Endothelial cell of umbilical vein (primary cell): ENCODE results near the gene HCFC1. TPM values are rescaled to one million over a fixed set of nuclear protein-coding genes. Genes with fewer than 3 reads are reported as not detected.
"Not testable (repeated sequence)": the region's sequence is repeated elsewhere in the genome, so short reads cannot be mapped to it uniquely, and the experiment has no call there.

ENCODE experiments used
- BruUV-seq: library from RNA; stranded (reverse); fragments of 400-500 nt; replicated peaks from 2 replicates; lab custom pipeline; 2021; lab: Mats Ljungman, UMichigan
- CTCF ChIA-PET: fragments of 300-600, 350-600 bp; sonication (Branson Sonifier 250); formaldehyde crosslinking; loops from one replicate; lab custom pipeline; 2021; ENCODE audit warnings: antibody characterized with exemption, inconsistent platforms; lab: Charles Lee
- POLR2A ChIA-PET: fragments of 300-600, 350-600 bp; sonication (Branson Sonifier 250); formaldehyde crosslinking; loops from one replicate; lab custom pipeline; 2021; ENCODE audit warnings: antibody characterized with exemption, inconsistent platforms; lab: Charles Lee
- DNase-seq: peaks from one replicate; pipeline ENCODE4 v3.0.0-alpha.2; 2011; ENCODE audit warnings: low read depth, low spot score
- FAIRE-seq: peaks from 2 replicates; lab custom pipeline; 2011; peaks lifted over from hg19 to GRCh38; lab: Jason Lieb, UNC
- H2AFZ ChIP-seq: 2 replicates; pipeline ENCODE4 v1.6.0; 2012; ENCODE audit warnings: low read depth, low read length, control low read depth, inconsistent platforms
- H3K27ac ChIP-seq: 2 replicates; pipeline ENCODE4 v1.5.1; 2011; ENCODE audit warnings: low read depth, mild to moderate bottlenecking, control low read depth, low read length, moderate library complexity; ENCODE audit not compliant: insufficient read depth
- H3K27me3 ChIP-seq, 2 experiments: 2 replicates each; pipeline versions ENCODE4 v1.6.0 to v1.6.1; 2011; ENCODE audit warnings: low read length in 2 of 2, mixed read lengths in 1 of 2; ENCODE audit not compliant: control insufficient read depth in 2 of 2, insufficient read depth in 2 of 2
- H3K36me3 ChIP-seq, 2 experiments: 2 replicates in 1 of 2; 3 replicates in 1 of 2; pipeline ENCODE4 v1.5.1; 2011; ENCODE audit warnings: low read length in 2 of 2, mild to moderate bottlenecking in 1 of 2, moderate library complexity in 1 of 2; ENCODE audit not compliant: control insufficient read depth in 2 of 2, insufficient read depth in 2 of 2; ENCODE audit errors: extremely low read depth in 1 of 2
- H3K4me1 ChIP-seq: 3 replicates; pipeline ENCODE4 v1.5.1; 2011; ENCODE audit warnings: mild to moderate bottlenecking, low read length; ENCODE audit not compliant: control insufficient read depth, insufficient read depth; ENCODE audit errors: extremely low read depth
- H3K4me2 ChIP-seq: 2 replicates; pipeline ENCODE4 v1.6.1; 2011; ENCODE audit warnings: low read length, control low read depth, mixed read lengths; ENCODE audit not compliant: insufficient read depth
- H3K4me3 ChIP-seq, 3 experiments: fragments of 200-600 bp in 1 of 3; sonication (generic), shearing (Covaris generic) in 1 of 3; replicated peaks in 1 of 3; 2 replicates each; pipeline ENCODE4 v1.5.1; 2011 to 2016; ENCODE audit warnings: control low read depth in 3 of 3, low read length in 3 of 3, mild to moderate bottlenecking in 2 of 3, inconsistent platforms in 1 of 3, low read depth in 1 of 3, moderate library complexity in 1 of 3; ENCODE audit not compliant: insufficient read depth in 1 of 3
- H3K79me2 ChIP-seq: 2 replicates; pipeline ENCODE4 v1.6.0; 2012; ENCODE audit warnings: low read length, inconsistent platforms; ENCODE audit not compliant: control insufficient read depth, insufficient read depth
- H3K9ac ChIP-seq: replicated peaks from 2 replicates; pipeline ENCODE3; 2011; ENCODE audit warnings: low read length, control low read depth; ENCODE audit not compliant: insufficient read depth; ENCODE audit errors: extremely low read depth
- H3K9me1 ChIP-seq: replicated peaks from 3 replicates; pipeline ENCODE4 v1.6.0; 2011; ENCODE audit warnings: mild to moderate bottlenecking, low read length; ENCODE audit not compliant: control insufficient read depth, insufficient read depth; ENCODE audit errors: extremely low read depth
- H3K9me3 ChIP-seq: replicated peaks from 2 replicates; pipeline ENCODE4 v1.5.1; 2012; ENCODE audit warnings: low read length, inconsistent platforms; ENCODE audit not compliant: control insufficient read depth, insufficient read depth
- H4K20me1 ChIP-seq: replicated peaks from 2 replicates; pipeline ENCODE3; 2011; ENCODE audit warnings: mild to moderate bottlenecking, low read length; ENCODE audit not compliant: control insufficient read depth, insufficient read depth; ENCODE audit errors: extremely low read depth
- FOS ChIP-seq: IDR thresholded peaks from 2 replicates; pipeline ENCODE4 v1.6.1; 2011; ENCODE audit warnings: mild to moderate bottlenecking, low read length, moderate library complexity, borderline replicate concordance; ENCODE audit not compliant: insufficient read depth
- JUN ChIP-seq: IDR thresholded peaks from 2 replicates; pipeline ENCODE4 v1.6.1; 2011; ENCODE audit warnings: borderline replicate concordance, low read depth; ENCODE audit not compliant: insufficient read length, insufficient read depth
- MYC ChIP-seq: IDR thresholded peaks from one replicate; pipeline ENCODE4 v1.6.1; 2011; ENCODE audit warnings: mild to moderate bottlenecking, low read depth, low read length
- POLR2AphosphoS5 ChIP-seq: IDR thresholded peaks from 2 replicates; pipeline ENCODE4 v1.6.1; 2012; ENCODE audit warnings: low read depth, mild to moderate bottlenecking, control low read depth, low read length, moderate library complexity; ENCODE audit not compliant: insufficient read depth
- dilution Hi-C: fragments of 300-500 bp; cut with MboI; formaldehyde crosslinking; loops from one replicate; pipeline ENCODE4 v1.15.0; 2019; ENCODE audit warnings: low sequenced_read_pairs; ENCODE audit not compliant: extremely low pct_ligation_motif_present
- intact Hi-C: fragments of 100-400 bp; cut with micrococcal nuclease; formaldehyde crosslinking; loops from one replicate; pipeline ENCODE4 v1.10.0; 2022
- polyA plus RNA-seq, 4 experiments: library from polyadenylated mRNA; depleted of rRNA in 3 of 4; stranded (reverse) in 3 of 4; unstranded in 1 of 4; fragments of >200 nt; gene quantifications; 2 replicates each; pipeline versions ENCODE4 v1.2.1 to v1.2.3, GENCODE V29; 2011 to 2012; ENCODE audit warnings: missing spikeins in 1 of 4
- total RNA-seq: library from RNA; stranded (reverse); gene quantifications from 2 replicates; pipeline ENCODE4 v1.2.3, GENCODE V29; 2021
- TF ChIP-seq, protein P1 (sequence below): IDR thresholded peaks from 2 replicates; pipeline ENCODE4 v1.6.1; 2011; ENCODE audit not compliant: insufficient read depth, insufficient read length

The HCFC1 gene
- total and polyA plus RNA-seq, 2 donors (not counting 3 experiments of a cell fraction or from before 2014, with no cell fraction given): 15.9 to 85.9 TPM

DNA sequence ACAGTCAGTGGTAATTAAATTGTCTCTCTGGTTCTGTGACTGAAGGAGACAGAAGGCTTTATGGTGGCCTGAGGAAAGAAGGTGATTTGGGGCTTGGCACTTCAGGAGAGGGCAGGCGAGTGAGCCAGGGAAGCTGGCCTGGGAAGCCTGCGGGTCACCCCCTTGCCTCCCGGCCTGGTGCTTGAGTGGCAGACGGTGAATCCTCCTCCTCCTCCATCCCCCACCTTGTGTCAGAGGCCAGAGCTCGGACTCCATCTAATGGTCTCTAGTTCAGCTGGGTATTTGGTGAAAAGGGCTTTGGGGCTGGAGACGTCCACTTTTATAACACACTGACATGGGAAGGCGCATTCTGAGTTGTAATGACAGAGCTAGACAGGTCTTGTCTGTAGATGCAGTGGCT lies 9.6 kb upstream of the HCFC1 start:
- no peak for FAIRE-seq
- no peak overlapping the region for H3K4me3 ChIP-seq
- H3K4me2 ChIP-seq: no peak overlapping the region
- no TSS peak for BruUV-seq
- H3K79me2 ChIP-seq: no peaks in the 10 kb centered on the region
- H4K20me1 ChIP-seq: no peaks in the 10 kb centered on the region
- no peaks in the 10 kb centered on the region for H3K9me1 ChIP-seq
- H2AFZ ChIP-seq: no peak overlapping the region
- H3K27me3 ChIP-seq: no peaks in the 10 kb centered on the region
- dilution Hi-C loops: no loop called here
- TF ChIP-seq FOS (no peak), JUN (no peak), POLR2AphosphoS5 (no peak), MYC (no peak)
- TF ChIP-seq, protein P1, sequence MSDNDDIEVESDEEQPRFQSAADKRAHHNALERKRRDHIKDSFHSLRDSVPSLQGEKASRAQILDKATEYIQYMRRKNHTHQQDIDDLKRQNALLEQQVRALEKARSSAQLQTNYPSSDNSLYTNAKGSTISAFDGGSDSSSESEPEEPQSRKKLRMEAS: no peak
- no peaks in the 10 kb centered on the region for H3K9me3 ChIP-seq
- ChIA-PET CTCF (interaction anchor here (1.5 kb wide), 1 partner anchor 10 kb away, joined by 3 read pairs; the partner anchor contains the start of gene HCFC1), POLR2A (interaction anchor here (0.6 kb wide), 1 partner anchor 156 kb away, joined by 3 read pairs; no protein-coding TSS in a partner anchor)
- H3K27ac ChIP-seq: no peak overlapping the region
- H3K4me1 ChIP-seq: peaks cover 10% of the 10 kb centered on the region
- intact Hi-C loops: no loop called here
- no peak for DNase-seq
- H3K9ac ChIP-seq: no peak overlapping the region
- no peaks in the 10 kb centered on the region for H3K36me3 ChIP-seq

DNA sequence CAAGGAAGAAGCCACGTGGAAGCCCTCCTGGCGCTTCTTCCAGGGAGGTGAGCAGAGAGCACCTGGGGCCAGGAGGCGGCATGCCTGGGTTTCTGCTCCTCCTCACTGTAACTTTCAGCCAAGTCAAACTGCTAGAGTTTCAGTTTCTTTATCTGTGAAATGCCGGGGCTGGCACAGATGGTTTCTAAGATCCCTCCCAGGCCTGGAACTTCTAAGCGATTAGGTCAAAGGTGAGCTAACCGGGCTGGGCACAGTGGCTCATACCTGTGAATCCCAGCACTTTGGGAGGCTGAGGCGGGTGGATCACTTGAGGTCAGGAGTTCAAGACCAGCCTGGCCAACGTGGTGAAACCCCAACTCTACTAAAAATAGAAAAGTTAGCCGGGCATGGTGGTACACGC lies 8.8 kb upstream of the HCFC1 start:
- H3K4me3 ChIP-seq, H2AFZ ChIP-seq, H3K9ac ChIP-seq, H3K4me2 ChIP-seq, H4K20me1 ChIP-seq, H3K27ac ChIP-seq, H3K9me1 ChIP-seq, H3K4me1 ChIP-seq, dilution Hi-C loops, H3K79me2 ChIP-seq, H3K27me3 ChIP-seq, BruUV-seq, FAIRE-seq, intact Hi-C loops, POLR2A ChIA-PET, H3K36me3 ChIP-seq, H3K9me3 ChIP-seq, DNase-seq: not testable (repeated sequence)
- CTCF ChIA-PET: interaction anchor here (1.5 kb wide), 1 partner anchor 9 kb away, joined by 3 read pairs; the partner anchor contains the start of gene HCFC1
